ENCODE results near the gene ABR. TPM values are rescaled to one million over a fixed set of nuclear protein-coding genes. Genes with fewer than 3 reads are reported as not detected.
A peak's percentile ranks its signal among the peaks of the same experiment; 100 is the strongest.

Gene ABR
- total RNA-seq, 1 donor from 2014 or later: 195 TPM

GRCh38 chr17:1059131-1059795 is 120.5 kb downstream of the ABR start:
- DNase-seq (ENCODE audit: low read depth): no peak
- no peak overlapping the region for H3K4me3 ChIP-seq (ENCODE audit: low read depth, low read length)
- TF ChIP-seq CTCF (conservative IDR thresholded peaks at IDR 0.05; ENCODE audit: low read depth, low read length): no peak

GRCh38 chr17:1058423-1059130 is 121.2 kb downstream of the ABR start:
- H3K4me3 ChIP-seq (ENCODE audit: low read depth, low read length): no peak overlapping the region
- TF ChIP-seq CTCF (conservative IDR thresholded peaks at IDR 0.05; ENCODE audit: low read depth, low read length): peak; percentile 58
- DNase-seq (ENCODE audit: low read depth): no peak

GRCh38 chr17:1056761-1057160 is 123.0 kb downstream of the ABR start:
- no peak overlapping the region for H3K4me3 ChIP-seq (ENCODE audit: low read depth, low read length)
- DNase-seq (ENCODE audit: low read depth): no peak
- TF ChIP-seq CTCF (conservative IDR thresholded peaks at IDR 0.05; ENCODE audit: low read depth, low read length): no peak

GRCh38 chr17:1055751-1056645 is 123.8 kb downstream of the ABR start:
- peak; percentile 66 for TF ChIP-seq CTCF (conservative IDR thresholded peaks at IDR 0.05; ENCODE audit: low read depth, low read length)
- no peak overlapping the region for H3K4me3 ChIP-seq (ENCODE audit: low read depth, low read length)
- DNase-seq (ENCODE audit: low read depth): no peak

GRCh38 chr17:1055231-1055630 is 124.5 kb downstream of the ABR start:
- DNase-seq (ENCODE audit: low read depth): no peak
- H3K4me3 ChIP-seq (ENCODE audit: low read depth, low read length): no peak overlapping the region
- no peak for TF ChIP-seq CTCF (conservative IDR thresholded peaks at IDR 0.05; ENCODE audit: low read depth, low read length)

- no peak overlapping the region for H3K4me3 ChIP-seq (ENCODE audit: low read depth, low read length)
These were observed 125.1 kb downstream of the ABR start for GRCh38 chr17:1054656-1055055.

More at GRCh38 chr17:1054656-1055055, 125.1 kb downstream of the ABR start:
- no peak for TF ChIP-seq CTCF (conservative IDR thresholded peaks at IDR 0.05; ENCODE audit: low read depth, low read length)
- no peak for DNase-seq (ENCODE audit: low read depth)
